Body of pancreas (tissue), 4 donors: ENCODE data around the gene TDRD7.

ENCODE experiments used
- POLR2A ChIP-seq, 3 donors: fragments of 450-650 bp; IDR thresholded peaks; one replicate each; pipeline ENCODE4 v1.6.1; 2016; ENCODE audit warnings: antibody characterized with exemption in 3 of 3, mild to moderate bottlenecking in 2 of 3
- TF ChIP-seq, protein P1 (sequence below), 7 experiments: fragments of 450-650 bp in 4 of 7; fragments of 200-600 bp in 3 of 7; sonication (generic) in 3 of 7; IDR thresholded peaks; one replicate each; pipeline ENCODE4 v1.5.1; 2016 to 2019; ENCODE audit warnings: antibody characterized with exemption in 7 of 7

DNA sequence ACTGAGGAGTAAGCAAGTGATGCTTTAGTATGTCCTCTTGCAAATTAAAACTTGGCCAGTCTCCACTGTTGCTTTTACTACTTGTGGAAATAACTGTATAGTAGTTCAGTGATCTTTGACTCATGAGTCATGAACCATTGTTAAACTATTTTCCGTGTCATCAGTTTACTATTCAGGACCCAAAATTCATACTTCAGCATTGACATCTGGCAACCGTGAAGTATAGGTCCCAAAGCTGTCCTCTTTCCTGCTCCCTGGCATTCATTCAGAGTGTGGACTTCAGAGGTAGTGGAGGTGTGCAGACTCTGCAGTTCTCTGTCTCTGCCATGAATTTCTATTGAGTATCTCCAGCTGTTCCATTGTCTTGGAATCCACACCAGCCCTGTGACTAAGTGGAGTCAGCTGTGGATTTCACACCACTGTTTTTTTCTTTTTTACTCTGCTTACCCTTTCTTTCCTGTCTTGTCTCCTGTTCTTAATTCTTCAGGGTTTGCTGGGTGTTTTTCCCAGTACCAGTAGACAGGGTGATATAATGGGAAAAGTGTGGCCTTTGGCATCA, 7.5 kb downstream of the TDRD7 start:
- TF ChIP-seq, protein P1, sequence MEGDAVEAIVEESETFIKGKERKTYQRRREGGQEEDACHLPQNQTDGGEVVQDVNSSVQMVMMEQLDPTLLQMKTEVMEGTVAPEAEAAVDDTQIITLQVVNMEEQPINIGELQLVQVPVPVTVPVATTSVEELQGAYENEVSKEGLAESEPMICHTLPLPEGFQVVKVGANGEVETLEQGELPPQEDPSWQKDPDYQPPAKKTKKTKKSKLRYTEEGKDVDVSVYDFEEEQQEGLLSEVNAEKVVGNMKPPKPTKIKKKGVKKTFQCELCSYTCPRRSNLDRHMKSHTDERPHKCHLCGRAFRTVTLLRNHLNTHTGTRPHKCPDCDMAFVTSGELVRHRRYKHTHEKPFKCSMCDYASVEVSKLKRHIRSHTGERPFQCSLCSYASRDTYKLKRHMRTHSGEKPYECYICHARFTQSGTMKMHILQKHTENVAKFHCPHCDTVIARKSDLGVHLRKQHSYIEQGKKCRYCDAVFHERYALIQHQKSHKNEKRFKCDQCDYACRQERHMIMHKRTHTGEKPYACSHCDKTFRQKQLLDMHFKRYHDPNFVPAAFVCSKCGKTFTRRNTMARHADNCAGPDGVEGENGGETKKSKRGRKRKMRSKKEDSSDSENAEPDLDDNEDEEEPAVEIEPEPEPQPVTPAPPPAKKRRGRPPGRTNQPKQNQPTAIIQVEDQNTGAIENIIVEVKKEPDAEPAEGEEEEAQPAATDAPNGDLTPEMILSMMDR (IDR thresholded peaks at IDR 0.05) = no peak
- TF ChIP-seq POLR2A (IDR thresholded peaks at IDR 0.05) = no peak
